Body of pancreas (tissue), 4 donors: ENCODE measurements around the gene SYT2. TPM values are rescaled to one million over a fixed set of nuclear protein-coding genes. Genes with fewer than 3 reads are reported as not detected.
"Not testable (repeated sequence)": the region's sequence is repeated elsewhere in the genome, so short reads cannot be mapped to it uniquely, and the experiment has no call there.

Experiments used
- ATAC-seq: fragments of 150-250 bp; one replicate; pipeline ENCODE4 v1.9.1; 2016
- DNase-seq, 4 donors: peaks; one replicate each; pipeline ENCODE4 v3.0.0-alpha.2; 2019
- H3K27ac ChIP-seq, 4 donors: fragments of 200-600 bp; sonication (generic); 1 replicate in 3 of 4; 2 replicates in 1 of 4; pipeline versions ENCODE4 v1.5.1 to v1.6.1; 2016 to 2019; ENCODE audit warnings: mild to moderate bottlenecking in 1 of 4, mixed read lengths in 1 of 4, moderate library complexity in 1 of 4
- H3K27me3 ChIP-seq, 2 donors: fragments of 200-600 bp; sonication (generic); one replicate each; pipeline ENCODE4 v1.6.0; 2016; ENCODE audit warnings: mild to moderate bottlenecking in 1 of 2
- H3K36me3 ChIP-seq, 2 donors: fragments of 200-600 bp; sonication (generic); replicated peaks in 1 of 2; 2 replicates each; pipeline ENCODE4 v1.5.1; 2016; ENCODE audit warnings: low read depth in 2 of 2; ENCODE audit not compliant: insufficient read depth in 1 of 2
- H3K4me1 ChIP-seq: fragments of 200-600 bp; sonication (generic); one replicate; pipeline ENCODE4 v1.6.0; 2016
- H3K4me3 ChIP-seq, 2 donors: fragments of 200-600 bp; sonication (generic); 1 replicate in 1 of 2; 2 replicates in 1 of 2; pipeline ENCODE4 v1.5.1; 2016 to 2019
- H3K9me3 ChIP-seq, 3 donors: fragments of 200-600 bp; sonication (generic); 1 replicate in 2 of 3; 2 replicates in 1 of 3; pipeline ENCODE4 v1.5.1; 2016
- CTCF ChIP-seq, 7 experiments: fragments of 450-650 bp in 4 of 7; fragments of 200-600 bp in 3 of 7; sonication (generic) in 3 of 7; IDR thresholded peaks; one replicate each; pipeline ENCODE4 v1.5.1; 2016 to 2019; ENCODE audit warnings: antibody characterized with exemption in 7 of 7
- POLR2A ChIP-seq, 3 donors: fragments of 450-650 bp; IDR thresholded peaks; one replicate each; pipeline ENCODE4 v1.6.1; 2016; ENCODE audit warnings: antibody characterized with exemption in 3 of 3, mild to moderate bottlenecking in 2 of 3
- WGBS, 2 donors: methylation state at CpG; one replicate each; pipeline ENCODE4 v1.1.5; 2017; 5-methylcytosine and 5-hydroxymethylcytosine counted together
- intact Hi-C: fragments of 100-400 bp; cut with DNase I; formaldehyde crosslinking; loops from one replicate; pipeline ENCODE4 v1.15.1; 2023
- total RNA-seq, 2 donors: library from RNA; depleted of rRNA; stranded (reverse); fragments of >200 nt; gene quantifications; one replicate each; pipeline ENCODE4 v1.1.0, GENCODE V29; 2016

The SYT2 gene
- total RNA-seq, 2 donors from 2014 or later, result not detected

DNA sequence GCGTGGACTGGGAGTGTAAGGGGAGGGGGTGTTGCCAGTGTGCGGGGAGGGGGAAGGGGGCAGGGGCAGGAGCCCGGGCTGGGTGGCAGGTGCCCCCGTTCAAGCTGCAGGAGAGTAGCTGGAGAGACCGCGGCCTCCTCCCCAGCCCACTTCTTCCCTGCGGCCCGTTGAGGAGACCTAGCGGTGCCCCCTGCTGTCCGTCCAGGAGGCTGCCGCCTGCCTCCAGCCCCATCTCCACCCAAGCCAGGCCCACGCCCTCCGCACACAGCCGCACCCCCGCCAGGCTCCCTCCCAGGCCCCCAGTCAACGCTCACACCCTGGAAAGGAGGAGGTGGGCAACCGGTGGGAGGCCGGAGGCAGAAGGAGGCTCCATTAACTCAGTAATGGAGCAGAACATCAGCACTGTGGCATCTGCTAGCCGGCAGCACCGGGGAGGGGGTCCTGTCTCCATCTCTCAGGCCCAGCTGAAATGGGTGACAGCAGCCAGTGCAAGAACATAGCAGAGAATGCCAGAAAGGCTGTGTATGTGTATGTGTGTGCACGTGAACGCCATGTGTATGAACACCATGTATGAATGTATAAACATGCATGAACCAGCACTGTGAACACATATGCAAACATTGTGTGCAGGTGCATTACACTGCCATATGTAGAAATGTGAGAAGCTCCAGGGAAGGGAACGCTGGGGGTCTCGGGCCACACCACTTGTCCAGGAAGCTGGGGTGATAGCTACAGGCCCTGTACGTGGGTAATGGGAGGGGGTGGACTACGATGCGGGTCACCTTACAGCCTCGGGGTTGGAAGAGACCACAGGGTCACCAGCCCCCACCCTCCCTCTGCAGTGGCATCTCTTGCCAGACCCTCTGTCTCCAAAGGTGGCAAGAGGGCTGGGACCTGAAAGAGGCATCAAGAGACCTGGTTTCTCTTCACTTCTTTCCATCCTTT lies 84.6 kb downstream of the SYT2 start:
- Histone ChIP-seq H3K4me3 (no peak overlapping the region), H3K27ac (no peak overlapping the region), H3K27me3 (no peaks in the 10 kb centered on the region), H3K4me1 (peaks cover 3% of the 10 kb centered on the region), H3K9me3 (no peaks in the 10 kb centered on the region), H3K36me3 (no peaks in the 10 kb centered on the region)
- intact Hi-C loops, result no loop called here
- ATAC-seq (peak; percentile 85), DNase-seq (peak; percentile 67 to 72 (median 68))
- TF ChIP-seq POLR2A (IDR thresholded peaks at IDR 0.05), result no peak
- TF ChIP-seq CTCF (IDR thresholded peaks at IDR 0.05), result peak; percentile 36 to 64 (median 61)
- WGBS, 2 donors, result 30 to 36% methylated on average over 19 to 27 of the region's 28 CpGs

- no peaks in the 10 kb centered on the region for H3K9me3 ChIP-seq
- no peak for TF ChIP-seq CTCF (IDR thresholded peaks at IDR 0.05)
- TF ChIP-seq POLR2A (IDR thresholded peaks at IDR 0.05), result no peak
- no peak overlapping the region for H3K27ac ChIP-seq
- ATAC-seq, result no peak
- no peaks in the 10 kb centered on the region for H3K27me3 ChIP-seq
- intact Hi-C loops, result no loop called here
- no peak overlapping the region for H3K4me3 ChIP-seq
- no peak for DNase-seq
- WGBS, 2 donors, result 54 to 81% methylated on average over 1 of the region's 1 CpG
- H3K4me1 ChIP-seq, result peaks cover 4% of the 10 kb centered on the region
- no peaks in the 10 kb centered on the region for H3K36me3 ChIP-seq
Measured at GRCh38 chr1:202624781-202625108, 85.5 kb downstream of the SYT2 start.

GRCh38 chr1:202624088-202624780 lies 86.0 kb downstream of the SYT2 start:
- intact Hi-C loops, result no loop called here
- DNase-seq, result no peak
- Histone ChIP-seq H3K9me3 (no peaks in the 10 kb centered on the region), H3K36me3 (no peaks in the 10 kb centered on the region), H3K27me3 (no peaks in the 10 kb centered on the region), H3K4me1 (peaks cover 9% of the 10 kb centered on the region), H3K27ac (no peak overlapping the region), H3K4me3 (no peak overlapping the region)
- 76 to 81% methylated on average over 7 of the region's 7 CpGs for WGBS, 2 donors
- no peak for ATAC-seq
- TF ChIP-seq CTCF (IDR thresholded peaks at IDR 0.05), result no peak
- TF ChIP-seq POLR2A (IDR thresholded peaks at IDR 0.05), result no peak

GRCh38 chr1:202623476-202623875 lies 86.8 kb downstream of the SYT2 start:
- WGBS, 2 donors, result 58 to 63% methylated on average over 11 to 12 of the region's 12 CpGs
- H3K4me1 ChIP-seq, result peaks cover 16% of the 10 kb centered on the region
- H3K36me3 ChIP-seq, H3K27me3 ChIP-seq, DNase-seq, H3K9me3 ChIP-seq, ATAC-seq, H3K27ac ChIP-seq, H3K4me3 ChIP-seq, intact Hi-C loops: not testable (repeated sequence)

DNA sequence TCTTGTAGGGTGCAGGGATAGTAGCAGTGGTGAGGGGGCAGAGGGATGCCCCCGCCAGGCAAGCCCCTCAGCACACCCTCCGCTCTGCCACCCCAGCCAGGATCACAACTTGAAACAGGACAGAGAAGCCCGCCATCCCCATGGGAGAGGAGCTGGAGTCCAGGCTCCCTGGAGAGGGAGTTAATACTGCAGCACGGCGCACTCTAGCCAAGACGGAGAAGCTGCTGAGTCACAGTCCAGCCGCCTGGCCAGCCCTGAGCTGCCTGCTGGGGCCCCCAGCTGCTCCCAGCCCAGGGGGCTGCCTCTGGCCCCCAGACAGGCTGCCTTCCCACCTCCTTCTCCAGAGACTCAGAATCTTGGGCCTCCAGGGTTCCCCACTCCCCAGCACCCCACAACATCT lies 87.2 kb downstream of the SYT2 start:
- no peak for ATAC-seq
- no peak overlapping the region for H3K4me3 ChIP-seq
- 62% methylated on average over 7 of the region's 7 CpGs; no CpG with 5 or more reads in 1 of the 2 donors for WGBS, 2 donors
- H3K27ac ChIP-seq, result no peak overlapping the region
- no peaks in the 10 kb centered on the region for H3K36me3 ChIP-seq
- TF ChIP-seq POLR2A (IDR thresholded peaks at IDR 0.05), result no peak
- H3K4me1 ChIP-seq, result peaks cover 18% of the 10 kb centered on the region
- intact Hi-C loops, result no loop called here
- no peaks in the 10 kb centered on the region for H3K9me3 ChIP-seq
- no peak for DNase-seq
- no peaks in the 10 kb centered on the region for H3K27me3 ChIP-seq
